Fibroblast of skin of left biceps (primary cell): ENCODE measurements around the gene ECSCR.
"Not testable (repeated sequence)": the region's sequence is repeated elsewhere in the genome, so short reads cannot be mapped to it uniquely, and the experiment has no call there.

Experiments used
- DNase-seq, 2 experiments: peaks; one replicate each; pipeline ENCODE4 v3.0.0-alpha.2; 2013; ENCODE audit warnings: low read depth in 2 of 2

ECSCR gene

GRCh38 chr5:139414581-139415130 lies 47.9 kb downstream of the ECSCR start:
- DNase-seq: no peak

DNA sequence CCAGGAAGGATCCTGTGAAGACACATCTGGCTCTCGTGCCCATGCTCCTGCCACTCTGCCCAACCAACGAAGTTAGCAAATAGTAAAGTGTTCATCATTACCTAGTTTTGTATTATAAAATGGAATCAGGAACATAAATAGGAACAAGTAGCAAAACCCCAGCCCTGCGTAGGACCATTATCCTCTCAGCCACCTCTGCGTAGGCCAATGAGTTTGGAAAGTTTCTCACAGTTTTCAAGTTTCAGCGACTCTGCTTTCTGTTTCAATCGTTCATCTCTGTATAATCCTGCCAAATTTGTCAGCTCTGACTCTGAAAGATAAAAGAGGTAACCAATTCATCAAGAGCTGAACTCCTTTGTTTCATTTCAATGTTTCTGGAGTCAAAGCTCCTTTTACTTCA lies 48.6 kb downstream of the ECSCR start:
- DNase-seq: no peak

DNA sequence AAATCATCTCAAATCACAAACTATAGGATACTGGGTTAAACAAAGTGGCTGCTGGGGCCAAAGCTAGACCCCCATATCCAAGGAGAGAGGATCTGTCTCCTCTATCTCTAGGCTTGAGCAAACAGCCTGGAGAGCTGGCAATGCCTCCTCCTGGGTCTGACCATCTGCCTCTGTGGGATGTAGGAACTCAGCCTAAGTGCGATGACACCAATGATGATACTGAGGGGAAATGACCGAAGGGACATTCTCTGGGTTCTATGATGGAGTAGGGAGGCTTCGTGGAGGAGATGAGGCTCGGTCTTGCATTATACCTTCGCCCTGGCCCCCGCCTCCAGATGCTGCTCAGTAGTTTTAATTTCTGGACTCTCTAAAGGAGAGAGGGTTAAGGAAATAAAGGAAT lies 49.4 kb downstream of the ECSCR start:
- DNase-seq: no peak

DNA sequence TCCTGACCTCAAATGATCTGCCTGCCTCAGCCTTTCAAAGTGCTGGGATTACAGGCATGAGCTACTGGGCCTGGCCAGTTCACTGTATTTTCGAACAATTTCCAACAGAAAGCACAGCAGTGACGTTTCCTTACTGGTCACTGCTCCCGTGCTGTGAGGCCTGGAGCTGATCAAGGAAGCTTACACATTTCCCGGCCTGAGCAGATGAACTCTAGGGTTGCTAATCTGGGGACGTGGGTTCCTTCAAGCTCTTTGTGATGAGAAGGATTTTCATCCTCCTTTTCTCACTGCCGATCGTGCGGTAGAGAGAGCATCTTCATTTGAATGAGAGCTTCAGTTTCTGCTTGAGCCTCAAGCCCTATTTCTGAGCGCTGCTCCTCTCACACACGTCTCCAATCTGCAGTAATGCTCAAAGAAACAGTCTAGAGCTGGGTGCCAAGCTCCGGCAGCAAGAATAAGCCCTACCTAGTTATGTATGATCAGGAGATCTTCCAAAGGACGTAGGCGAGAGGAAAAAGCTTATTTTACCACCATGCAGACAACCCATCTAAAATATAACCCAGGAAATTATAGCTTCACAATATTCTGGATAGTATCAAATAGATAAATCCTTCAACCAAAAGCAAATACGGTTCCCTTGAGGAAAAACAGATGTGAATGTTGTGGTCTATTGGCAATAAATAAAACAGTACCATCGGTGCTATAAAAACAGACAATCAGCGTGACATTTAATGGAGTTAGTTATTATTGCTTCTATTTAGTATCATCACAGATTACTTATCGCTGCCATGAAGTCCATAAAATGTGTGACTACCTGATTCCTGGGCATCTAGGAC lies 51.3 kb downstream of the ECSCR start:
- DNase-seq: no peak

- no peak for DNase-seq
Measured at GRCh38 chr5:139410121-139410992, 52.2 kb downstream of the ECSCR start.

- DNase-seq: not testable (repeated sequence)
Measured at GRCh38 chr5:139409116-139409515, 53.4 kb downstream of the ECSCR start.

DNA sequence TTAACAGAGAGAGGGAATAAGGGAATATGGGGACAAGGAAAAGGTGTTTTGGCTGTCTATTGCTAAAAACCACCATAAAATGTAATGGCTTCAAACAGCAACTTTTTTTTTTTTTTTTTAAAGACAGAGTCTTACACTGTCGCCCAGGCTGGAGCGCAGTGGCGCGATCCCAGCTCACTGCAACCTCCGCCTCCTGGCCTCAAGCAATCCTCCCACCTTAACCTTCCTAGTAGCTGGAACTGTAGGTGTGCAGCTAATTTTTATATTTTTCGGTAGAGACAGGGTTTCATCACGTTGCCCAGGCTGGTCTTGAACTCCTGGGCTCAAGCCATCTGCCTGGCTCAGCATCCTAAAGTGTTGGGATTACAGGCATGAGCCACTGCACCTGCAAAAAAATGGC lies 54.4 kb downstream of the ECSCR start:
- DNase-seq: no peak

- DNase-seq: no peak
Measured at GRCh38 chr5:139407517-139407916, 55.0 kb downstream of the ECSCR start.

GRCh38 chr5:139406963-139407362 lies 55.6 kb downstream of the ECSCR start:
- no peak for DNase-seq

GRCh38 chr5:139404484-139404840 lies 58.1 kb downstream of the ECSCR start:
- DNase-seq: no peak

DNA sequence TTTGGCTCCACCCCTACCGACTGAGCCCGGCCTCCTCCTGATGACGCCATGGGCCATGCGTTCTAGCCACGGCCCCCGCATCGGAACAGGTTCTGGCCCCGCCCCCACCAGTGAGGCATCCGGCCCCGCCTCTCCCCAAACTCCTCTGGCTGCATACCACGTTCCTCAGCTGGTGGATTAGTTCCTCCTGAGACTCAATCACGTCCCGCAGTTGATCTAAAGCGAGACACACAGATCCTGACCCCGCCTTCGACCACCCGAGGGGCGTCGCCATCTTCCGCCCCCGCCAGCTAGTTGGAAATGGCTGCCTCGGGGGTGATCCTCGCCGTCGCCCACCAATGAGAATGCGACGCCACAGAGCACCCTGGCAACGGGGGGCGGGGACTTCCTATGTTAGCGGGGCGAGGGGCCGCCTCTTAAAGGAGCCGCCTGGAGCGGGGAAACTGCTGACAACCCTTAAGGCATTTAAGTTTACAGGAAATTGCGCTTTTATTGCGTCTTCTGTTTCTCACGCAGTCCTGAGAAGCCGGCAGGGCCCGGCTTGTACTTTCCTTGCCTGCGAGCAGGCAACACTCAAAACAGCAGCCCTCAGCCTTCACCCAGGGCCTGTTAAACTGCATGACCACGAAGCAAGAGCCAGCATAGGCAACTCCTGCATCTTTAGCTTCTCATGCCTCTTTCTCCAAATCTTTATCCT lies 58.6 kb downstream of the ECSCR start, which contains the start of gene SPATA24:
SPATA24 (minus strand) TSS at position 303 of the 697 bp plus-strand sequence; CDS start at position 274, 29 bp downstream.
- DNase-seq: peak; percentile 95

GRCh38 chr5:139403418-139403786 lies 59.1 kb downstream of the ECSCR start:
- DNase-seq: no peak

DNA sequence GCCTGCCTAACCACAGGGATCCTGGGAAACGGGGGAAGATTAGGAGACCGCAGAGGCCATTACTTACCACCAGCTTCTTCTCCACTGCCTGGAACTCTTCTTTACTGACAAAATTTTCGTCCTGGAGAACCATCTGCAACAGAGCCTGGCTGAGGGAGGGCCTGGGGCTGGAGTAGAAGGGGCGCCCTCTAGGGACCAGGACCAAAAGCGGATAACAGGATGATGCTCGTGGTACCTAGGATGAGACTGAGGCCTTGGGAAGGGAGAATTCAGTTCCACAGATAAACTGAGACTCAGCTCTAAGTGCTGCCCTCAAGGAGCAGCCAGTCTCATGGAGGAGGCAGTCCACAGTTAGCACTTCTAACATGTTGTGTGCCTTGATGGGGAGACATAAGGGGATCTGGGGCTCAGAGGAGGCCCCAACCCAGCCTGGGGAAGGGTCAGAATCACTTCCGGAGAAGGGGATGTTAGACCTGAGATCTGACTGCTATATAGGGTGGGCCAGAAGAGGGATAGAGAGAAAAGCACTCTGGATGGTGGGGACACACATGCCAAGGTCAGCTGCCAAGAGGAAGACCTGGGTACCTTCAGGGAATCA lies 59.9 kb downstream of the ECSCR start:
- DNase-seq: no peak

DNA sequence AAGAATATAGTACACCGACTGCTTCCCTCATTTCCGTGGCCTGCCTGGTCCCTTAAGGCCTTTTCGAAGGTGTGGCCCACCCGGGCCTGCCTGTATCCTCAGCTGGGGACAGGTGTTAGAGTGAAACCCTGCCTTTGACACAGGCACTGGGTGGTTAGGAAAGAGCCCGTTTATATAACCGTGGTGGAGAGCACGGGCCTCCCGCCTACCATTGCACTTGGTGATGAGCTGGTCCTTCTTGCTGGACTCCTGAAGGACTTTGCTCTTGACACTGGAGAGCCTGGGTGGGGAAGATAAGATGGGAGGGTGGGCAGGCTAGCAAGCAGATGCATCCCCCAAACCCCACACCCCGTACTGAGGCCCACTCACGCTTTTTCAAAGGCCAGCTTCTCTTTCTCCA lies 61.0 kb downstream of the ECSCR start:
- no peak for DNase-seq

DNA sequence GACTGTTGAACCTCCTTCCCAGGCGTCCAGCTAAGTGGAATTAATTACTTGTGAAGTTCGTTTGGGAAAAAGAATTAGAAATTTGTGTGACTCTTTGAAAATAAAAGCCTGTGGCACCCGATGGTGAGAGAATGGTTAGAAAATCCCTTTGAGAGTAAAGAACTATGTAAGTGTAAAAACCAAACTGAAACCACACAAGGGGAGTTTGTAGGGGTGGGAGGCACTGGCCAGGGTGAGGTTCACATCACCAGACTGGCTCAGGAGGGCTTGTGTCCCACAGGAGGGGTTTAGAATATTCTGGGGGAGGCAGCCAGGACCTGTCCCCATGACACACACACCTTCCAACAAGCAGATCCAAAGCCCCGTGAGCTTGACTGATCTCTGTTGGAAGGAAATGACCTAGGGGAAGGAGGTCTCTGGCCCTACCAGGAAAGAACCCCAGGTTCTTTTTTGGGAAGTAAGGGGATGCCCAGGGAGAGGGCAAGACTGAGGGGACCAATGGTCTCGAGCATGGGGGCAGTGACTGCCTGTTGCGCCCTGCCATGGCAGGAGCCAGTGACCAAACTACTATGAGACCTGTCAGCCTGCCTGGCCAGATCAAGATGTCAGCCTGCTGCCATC lies 62.9 kb downstream of the ECSCR start:
- DNase-seq: no peak
